ENCODE measurements around the gene RPL14. TPM values are rescaled to one million over a fixed set of nuclear protein-coding genes. Genes with fewer than 3 reads are reported as not detected.

Gene RPL14
- total and polyA plus RNA-seq, 4 donors: 82.6 to 383 (median 185) TPM

- TF ChIP-seq, protein P1, sequence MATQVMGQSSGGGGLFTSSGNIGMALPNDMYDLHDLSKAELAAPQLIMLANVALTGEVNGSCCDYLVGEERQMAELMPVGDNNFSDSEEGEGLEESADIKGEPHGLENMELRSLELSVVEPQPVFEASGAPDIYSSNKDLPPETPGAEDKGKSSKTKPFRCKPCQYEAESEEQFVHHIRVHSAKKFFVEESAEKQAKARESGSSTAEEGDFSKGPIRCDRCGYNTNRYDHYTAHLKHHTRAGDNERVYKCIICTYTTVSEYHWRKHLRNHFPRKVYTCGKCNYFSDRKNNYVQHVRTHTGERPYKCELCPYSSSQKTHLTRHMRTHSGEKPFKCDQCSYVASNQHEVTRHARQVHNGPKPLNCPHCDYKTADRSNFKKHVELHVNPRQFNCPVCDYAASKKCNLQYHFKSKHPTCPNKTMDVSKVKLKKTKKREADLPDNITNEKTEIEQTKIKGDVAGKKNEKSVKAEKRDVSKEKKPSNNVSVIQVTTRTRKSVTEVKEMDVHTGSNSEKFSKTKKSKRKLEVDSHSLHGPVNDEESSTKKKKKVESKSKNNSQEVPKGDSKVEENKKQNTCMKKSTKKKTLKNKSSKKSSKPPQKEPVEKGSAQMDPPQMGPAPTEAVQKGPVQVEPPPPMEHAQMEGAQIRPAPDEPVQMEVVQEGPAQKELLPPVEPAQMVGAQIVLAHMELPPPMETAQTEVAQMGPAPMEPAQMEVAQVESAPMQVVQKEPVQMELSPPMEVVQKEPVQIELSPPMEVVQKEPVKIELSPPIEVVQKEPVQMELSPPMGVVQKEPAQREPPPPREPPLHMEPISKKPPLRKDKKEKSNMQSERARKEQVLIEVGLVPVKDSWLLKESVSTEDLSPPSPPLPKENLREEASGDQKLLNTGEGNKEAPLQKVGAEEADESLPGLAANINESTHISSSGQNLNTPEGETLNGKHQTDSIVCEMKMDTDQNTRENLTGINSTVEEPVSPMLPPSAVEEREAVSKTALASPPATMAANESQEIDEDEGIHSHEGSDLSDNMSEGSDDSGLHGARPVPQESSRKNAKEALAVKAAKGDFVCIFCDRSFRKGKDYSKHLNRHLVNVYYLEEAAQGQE (IDR thresholded peaks at IDR 0.05): no peak
Measured at GRCh38 chr3:40516201-40516600, 59.1 kb downstream of the RPL14 start (continued).

DNA sequence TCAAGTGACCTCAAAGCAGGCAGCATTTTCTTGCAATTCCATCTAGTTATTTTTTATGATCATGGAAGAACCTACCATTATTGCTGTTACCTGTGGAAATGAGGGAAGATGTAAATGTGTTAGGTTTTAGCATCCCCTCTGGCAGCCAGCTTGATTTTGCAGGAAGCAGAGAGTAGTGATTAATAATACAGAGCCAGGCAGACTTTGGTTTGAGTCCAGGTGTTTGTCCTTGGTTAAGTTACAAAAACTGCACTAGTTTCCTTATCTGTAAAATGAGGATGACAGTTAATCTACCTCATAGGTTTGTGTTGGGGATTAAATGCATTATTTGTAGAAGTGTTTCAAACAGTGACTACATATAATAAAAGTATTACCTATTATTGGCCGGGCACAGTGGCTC, 60.9 kb downstream of the RPL14 start:
- DNase-seq (ENCODE audit: low spot score): no peak
- Histone ChIP-seq H3K27me3 (ENCODE audit: control insufficient read depth in 4 of 4, insufficient read depth in 4 of 4, low read length in 3 of 4) (no peaks in the 10 kb centered on the region), H3K9ac (ENCODE audit: low read depth in 1 of 2, low read length in 2 of 2) (no peak overlapping the region), H3K27ac (ENCODE audit: low read depth in 1 of 2, low read length in 2 of 2) (no peak overlapping the region), H3K36me3 (ENCODE audit: control insufficient read depth in 4 of 4, insufficient read depth in 3 of 4, low read depth in 1 of 4, low read length in 3 of 4) (peaks cover 1 to 8% (median 7%) of the 10 kb centered on the region in 4 donors), H3K4me3 (ENCODE audit: low read depth in 1 of 3, low read length in 3 of 3) (no peak overlapping the region), H3K9me3 (ENCODE audit: control insufficient read depth in 4 of 4, low read length in 3 of 4) (no peaks in the 10 kb centered on the region), H3K4me1 (ENCODE audit: control insufficient read depth in 4 of 4, insufficient read depth in 4 of 4, low read length in 3 of 4) (no peaks in the 10 kb centered on the region)
- TF ChIP-seq NR2F2 (IDR thresholded peaks at IDR 0.05): no peak
- TF ChIP-seq RAD21 (IDR thresholded peaks at IDR 0.05): no peak
- TF ChIP-seq GABPA (IDR thresholded peaks at IDR 0.05 in 1 of 2, conservative IDR thresholded peaks at IDR 0.05 in 1 of 2): no peak
- no peak for TF ChIP-seq RXRA (IDR thresholded peaks at IDR 0.05)
- TF ChIP-seq, protein P2, sequence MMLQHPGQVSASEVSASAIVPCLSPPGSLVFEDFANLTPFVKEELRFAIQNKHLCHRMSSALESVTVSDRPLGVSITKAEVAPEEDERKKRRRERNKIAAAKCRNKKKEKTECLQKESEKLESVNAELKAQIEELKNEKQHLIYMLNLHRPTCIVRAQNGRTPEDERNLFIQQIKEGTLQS (IDR thresholded peaks at IDR 0.05): no peak
- TF ChIP-seq JUND (IDR thresholded peaks at IDR 0.05): no peak
- TF ChIP-seq FOXA1 (IDR thresholded peaks at IDR 0.05): no peak
- no peak for TF ChIP-seq FOXA2 (IDR thresholded peaks at IDR 0.05)
- TF ChIP-seq ZBTB33 (IDR thresholded peaks at IDR 0.05): no peak
- TF ChIP-seq CTCF (IDR thresholded peaks at IDR 0.05; ENCODE audit: low read depth, low read length, missing input control): no peak
- TF ChIP-seq, protein P1 (IDR thresholded peaks at IDR 0.05): no peak
- TF ChIP-seq MAX (IDR thresholded peaks at IDR 0.05): no peak
- no peak for TF ChIP-seq HNF4A (conservative IDR thresholded peaks at IDR 0.05)
- TF ChIP-seq SP1 (IDR thresholded peaks at IDR 0.05): no peak
- TF ChIP-seq TAF1 (conservative IDR thresholded peaks at IDR 0.05): no peak
- no peak for TF ChIP-seq EGR1 (IDR thresholded peaks at IDR 0.05; ENCODE audit: low read depth in 2 of 2)
- no peak for TF ChIP-seq HNF4G (IDR thresholded peaks at IDR 0.05)
- no peak for TF ChIP-seq YY1 (IDR thresholded peaks at IDR 0.05)
- 94% methylated on average over 1 of the region's 1 CpG for WGBS
